ENCODE data around the gene NTMT1.
"Not testable (repeated sequence)": the region's sequence is repeated elsewhere in the genome, so short reads cannot be mapped to it uniquely, and the experiment has no call there.

The NTMT1 gene

GRCh38 chr9:129615407-129616285 lies 10.3 kb upstream of the NTMT1 start:
- no peak for DNase-seq

DNA sequence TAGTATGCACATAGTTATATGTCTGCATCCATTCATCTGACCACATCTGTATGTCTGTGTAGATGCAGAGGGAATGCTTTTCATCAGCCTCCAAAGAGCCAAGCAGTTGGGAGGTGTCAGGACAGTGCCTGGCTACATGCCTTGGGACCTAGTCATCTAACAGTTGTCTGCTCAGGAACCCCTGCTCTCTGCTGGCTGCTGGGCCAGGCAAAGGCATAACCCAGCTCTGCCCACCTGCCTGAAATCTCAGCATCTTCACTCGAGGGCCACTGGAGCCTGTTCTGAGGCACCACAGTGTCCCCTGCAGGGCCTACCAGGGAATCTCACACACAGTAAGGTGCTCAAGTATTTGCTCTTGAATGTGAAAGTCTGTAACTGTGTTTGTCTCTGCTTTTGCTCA lies 8.8 kb upstream of the NTMT1 start:
- no peak for DNase-seq

GRCh38 chr9:129619787-129620668 lies 5.9 kb upstream of the NTMT1 start:
- DNase-seq, result no peak

GRCh38 chr9:129620669-129621295 lies 5.2 kb upstream of the NTMT1 start, which contains the start of gene C9orf50:
TSS of gene C9orf50 (minus strand) at chr9:129621101. CDS start at chr9:129620574, 527 bp downstream.
- DNase-seq, result no peak

- DNase-seq, result no peak
Measured at GRCh38 chr9:129623331-129623730, 2.6 kb upstream of the NTMT1 start.

- DNase-seq, result peak; percentile 59
Measured at GRCh38 chr9:129624168-129624759, 1.7 kb upstream of the NTMT1 start.

DNA sequence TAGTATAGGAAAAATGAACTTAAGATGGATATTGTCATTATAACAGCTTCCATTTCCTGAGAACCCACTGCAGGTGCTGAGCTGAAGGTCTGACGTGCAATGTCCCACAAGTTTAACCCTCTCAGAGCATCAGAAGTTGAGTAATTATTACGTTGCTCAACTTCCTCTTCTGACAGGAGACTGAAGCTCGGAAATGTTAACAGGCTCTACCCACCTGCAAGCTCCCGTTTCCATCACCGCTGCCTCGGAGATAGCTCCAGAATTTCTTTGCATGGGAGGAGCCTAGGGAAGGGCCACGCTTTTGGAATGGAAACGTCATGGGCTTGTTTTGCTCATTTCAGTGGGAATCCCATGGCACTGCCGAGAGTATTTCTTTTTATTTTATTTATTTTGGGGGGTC lies 1.0 kb upstream of the NTMT1 start:
- peak; percentile 40 for DNase-seq

- DNase-seq, result peak; percentile 22
Measured at GRCh38 chr9:129626625-129627284, 792 bp downstream of the NTMT1 start.

DNA sequence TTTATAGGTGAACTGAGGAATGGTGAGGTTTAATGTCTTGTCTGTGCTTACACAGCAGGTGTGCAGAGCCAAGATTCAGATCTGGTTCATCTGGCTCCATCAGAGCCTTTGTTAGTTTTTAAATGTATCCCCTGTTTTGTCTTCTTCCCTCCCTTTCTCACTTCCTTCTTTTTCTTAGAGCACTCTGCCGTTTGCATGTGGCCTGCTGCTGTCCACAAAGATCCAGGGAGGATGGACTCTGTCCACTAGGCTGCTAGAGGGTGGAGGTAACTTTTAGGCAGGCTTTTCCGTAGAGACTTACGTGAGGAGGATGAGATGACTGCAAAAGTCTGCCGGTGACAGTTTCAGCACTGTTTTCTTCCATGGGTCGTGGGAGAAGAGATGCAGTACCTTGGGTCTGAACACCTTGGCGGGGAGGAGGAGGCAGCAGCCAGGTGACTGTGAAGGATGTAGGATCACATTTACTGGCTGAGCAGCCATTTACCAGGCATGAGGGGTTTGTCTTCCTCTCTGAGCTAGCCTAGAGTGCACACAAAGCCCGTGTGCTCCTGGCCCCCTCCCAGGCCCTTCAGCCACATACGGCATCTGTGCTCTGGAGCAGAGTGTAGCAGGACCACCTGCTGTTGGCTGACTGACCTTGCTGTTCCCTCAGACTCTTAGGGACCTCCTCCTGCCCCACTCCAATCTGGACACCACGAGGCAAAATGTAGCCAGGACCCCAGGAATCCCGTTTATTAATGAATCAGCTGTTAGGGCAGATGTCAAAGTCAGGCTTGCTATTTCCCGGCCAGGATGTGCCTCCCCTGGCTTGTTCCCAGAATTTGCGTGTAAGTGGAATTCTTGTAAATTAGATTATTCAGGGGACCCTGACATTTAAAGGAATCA lies 1.8 kb downstream of the NTMT1 start:
- DNase-seq, result no peak

GRCh38 chr9:129628709-129629108 lies 2.7 kb downstream of the NTMT1 start:
- DNase-seq, result no peak

DNA sequence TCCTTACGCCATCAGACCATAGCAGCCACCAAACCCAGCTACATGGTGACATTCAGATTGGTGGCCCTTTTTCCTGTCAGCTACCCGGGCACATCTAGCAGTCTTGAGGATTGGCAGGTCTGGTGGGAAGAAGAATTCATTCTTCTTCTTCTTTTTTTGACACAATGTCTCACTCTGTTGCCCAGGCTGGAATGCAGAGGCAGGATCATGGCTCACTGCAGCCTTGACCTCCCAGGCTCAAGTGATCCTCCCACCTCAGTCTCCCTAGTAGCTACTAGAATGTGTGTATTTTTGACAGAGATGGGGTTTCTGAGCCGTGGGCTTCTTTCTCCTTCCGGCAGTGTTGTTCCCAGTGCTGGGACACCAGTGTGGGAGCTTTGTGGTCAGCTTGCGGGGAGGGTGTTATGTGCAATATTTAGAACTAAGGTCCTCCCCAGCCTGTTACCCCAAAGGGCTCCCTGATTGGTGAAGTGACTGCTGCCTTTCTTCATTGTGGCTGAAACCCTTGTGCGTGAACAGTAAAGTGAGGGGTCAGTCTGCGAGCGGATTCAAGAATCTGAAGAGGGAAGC lies 3.4 kb downstream of the NTMT1 start:
- DNase-seq, result no peak

GRCh38 chr9:129630967-129631673 lies 5.2 kb downstream of the NTMT1 start:
- DNase-seq, result no peak

DNA sequence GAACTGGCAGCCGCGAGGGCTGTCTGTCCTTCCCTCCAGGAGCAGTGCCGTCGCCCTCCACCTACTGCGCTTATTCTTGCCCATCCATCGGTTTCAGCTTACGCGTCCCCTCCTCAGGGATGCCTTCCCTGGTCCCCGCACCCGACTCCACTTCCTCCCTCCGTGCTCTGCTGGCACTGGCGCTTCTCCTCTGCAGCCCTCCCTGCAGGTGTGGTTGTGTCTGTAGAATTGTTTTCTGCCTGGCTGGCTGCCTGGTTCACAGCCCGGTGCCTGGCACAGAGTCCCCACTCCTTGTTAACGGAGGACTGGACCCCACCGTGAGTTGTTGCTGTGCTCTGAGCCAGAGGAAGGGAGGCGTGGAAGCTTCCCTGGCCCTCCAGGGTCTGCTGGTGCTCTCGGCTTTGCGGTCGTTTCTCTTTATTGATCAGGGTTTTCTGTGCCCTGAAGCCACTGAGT lies 5.7 kb downstream of the NTMT1 start:
- no peak for DNase-seq

- DNase-seq, result no peak
Measured at GRCh38 chr9:129632460-129632859, 6.5 kb downstream of the NTMT1 start.

GRCh38 chr9:129633207-129633606 lies 7.2 kb downstream of the NTMT1 start:
- DNase-seq, result no peak

GRCh38 chr9:129633848-129634247 lies 7.9 kb downstream of the NTMT1 start:
- DNase-seq, result no peak

GRCh38 chr9:129635099-129636065 lies 9.4 kb downstream of the NTMT1 start:
- no peak for DNase-seq

DNA sequence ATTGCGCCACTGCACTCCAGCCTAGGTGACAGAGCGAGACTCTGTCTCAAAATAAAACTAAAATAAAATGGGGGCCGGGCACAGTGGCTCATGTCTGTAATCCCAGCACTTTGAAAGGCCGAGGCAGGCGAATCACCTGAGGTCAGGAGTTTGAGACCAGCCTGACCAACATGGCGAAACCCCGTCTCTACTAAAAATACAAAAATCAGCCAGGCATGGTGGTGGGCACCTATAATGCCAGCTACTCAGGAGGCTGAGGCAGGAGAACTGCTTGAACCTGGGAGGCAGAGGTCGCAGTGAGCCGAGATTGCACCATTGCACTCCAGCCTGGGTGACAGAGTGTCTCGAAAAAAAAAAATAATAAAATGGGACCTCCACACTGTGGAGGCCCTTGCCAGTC lies 10.4 kb downstream of the NTMT1 start:
- DNase-seq, result not testable (repeated sequence)

GRCh38 chr9:129637102-129637501 lies 11.1 kb downstream of the NTMT1 start:
- DNase-seq, result no peak

Data from CD4-positive, alpha-beta T cell treated with Interleukin-4 for 4 hours (primary cell).